Colonic mucosa (tissue), 4 donors: ENCODE measurements around the gene CDH12. TPM values are rescaled to one million over a fixed set of nuclear protein-coding genes. Genes with fewer than 3 reads are reported as not detected.
"Not testable (repeated sequence)": the region's sequence is repeated elsewhere in the genome, so short reads cannot be mapped to it uniquely, and the experiment has no call there.

ENCODE experiments used
- DNase-seq: peaks from one replicate; pipeline ENCODE4 v3.0.0-alpha.2; 2020
- H3K27ac ChIP-seq: fragments of 200-600 bp; one replicate; pipeline ENCODE4 v1.8.0; 2021
- H3K27me3 ChIP-seq: fragments of 200-600 bp; one replicate; pipeline ENCODE4 v1.8.0; 2021
- H3K36me3 ChIP-seq: fragments of 200-600 bp; one replicate; pipeline ENCODE4 v1.8.0; 2021
- H3K4me1 ChIP-seq: fragments of 200-600 bp; one replicate; pipeline ENCODE4 v1.8.0; 2021; ENCODE audit warnings: mild to moderate bottlenecking
- H3K4me3 ChIP-seq: fragments of 200-600 bp; one replicate; pipeline ENCODE4 v1.8.0; 2021
- H3K9ac ChIP-seq, 2 donors: one replicate each; pipeline ENCODE4 v1.7.0; 2013; ENCODE audit warnings: control low read depth in 2 of 2, low read depth in 2 of 2, low read length in 2 of 2
- H3K9me3 ChIP-seq: fragments of 200-600 bp; one replicate; pipeline ENCODE4 v1.8.0; 2021
- intact Hi-C: fragments of 100-400 bp; cut with DNase I; formaldehyde crosslinking; loops from one replicate; pipeline ENCODE4 v1.14.1; 2022
- total RNA-seq, 2 donors: library from RNA; stranded (reverse); fragmentation: NEBNext Ultra II Directional in 1 of 2; extraction: Animal tissue kit (Norgen Biotek cat#: 25700) in 1 of 2; gene quantifications; one replicate each; pipeline ENCODE4 v1.2.1, GENCODE V29; 2021
- TF ChIP-seq, protein P1 (sequence below): fragments of 200-600 bp; IDR thresholded peaks from one replicate; pipeline ENCODE4 v1.8.0; 2022; ENCODE audit warnings: antibody characterized with exemption, mild to moderate bottlenecking
- donor health status: healthy.
- donor health status: DM: no; HTN: no; CAD: no.
- donor health status: DM: no; HTN: no; CAD: no.

CDH12 gene
- total RNA-seq, 2 donors from 2014 or later: not detected

DNA sequence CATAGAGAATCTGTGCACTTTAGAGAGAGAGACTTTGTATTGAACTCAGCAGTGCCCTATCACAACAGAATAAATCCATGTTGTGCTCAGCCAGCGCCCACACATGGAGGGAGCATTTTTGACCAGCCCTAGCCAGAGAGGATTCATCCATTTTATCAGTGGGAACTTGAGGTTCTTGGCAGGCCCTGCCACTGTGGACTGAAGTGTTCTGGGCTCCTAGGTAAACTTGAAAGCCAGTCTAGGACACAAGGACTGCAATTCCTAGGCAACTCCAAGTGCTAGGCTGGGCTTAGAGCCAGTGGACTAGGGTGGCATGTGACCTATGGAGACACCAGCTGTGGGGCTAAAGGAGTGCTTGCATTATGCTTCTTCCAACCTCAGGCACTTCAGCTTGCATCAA lies 523.5 kb downstream of the CDH12 start:
- Histone ChIP-seq H3K9me3 (no peaks in the 10 kb centered on the region), H3K9ac (no peak overlapping the region), H3K27ac (no peak overlapping the region), H3K36me3 (no peaks in the 10 kb centered on the region), H3K4me3 (no peak overlapping the region), H3K4me1 (no peaks in the 10 kb centered on the region), H3K27me3 (no peaks in the 10 kb centered on the region)
- intact Hi-C loops: no loop called here
- TF ChIP-seq, protein P1, sequence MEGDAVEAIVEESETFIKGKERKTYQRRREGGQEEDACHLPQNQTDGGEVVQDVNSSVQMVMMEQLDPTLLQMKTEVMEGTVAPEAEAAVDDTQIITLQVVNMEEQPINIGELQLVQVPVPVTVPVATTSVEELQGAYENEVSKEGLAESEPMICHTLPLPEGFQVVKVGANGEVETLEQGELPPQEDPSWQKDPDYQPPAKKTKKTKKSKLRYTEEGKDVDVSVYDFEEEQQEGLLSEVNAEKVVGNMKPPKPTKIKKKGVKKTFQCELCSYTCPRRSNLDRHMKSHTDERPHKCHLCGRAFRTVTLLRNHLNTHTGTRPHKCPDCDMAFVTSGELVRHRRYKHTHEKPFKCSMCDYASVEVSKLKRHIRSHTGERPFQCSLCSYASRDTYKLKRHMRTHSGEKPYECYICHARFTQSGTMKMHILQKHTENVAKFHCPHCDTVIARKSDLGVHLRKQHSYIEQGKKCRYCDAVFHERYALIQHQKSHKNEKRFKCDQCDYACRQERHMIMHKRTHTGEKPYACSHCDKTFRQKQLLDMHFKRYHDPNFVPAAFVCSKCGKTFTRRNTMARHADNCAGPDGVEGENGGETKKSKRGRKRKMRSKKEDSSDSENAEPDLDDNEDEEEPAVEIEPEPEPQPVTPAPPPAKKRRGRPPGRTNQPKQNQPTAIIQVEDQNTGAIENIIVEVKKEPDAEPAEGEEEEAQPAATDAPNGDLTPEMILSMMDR: no peak
- no peak for DNase-seq

DNA sequence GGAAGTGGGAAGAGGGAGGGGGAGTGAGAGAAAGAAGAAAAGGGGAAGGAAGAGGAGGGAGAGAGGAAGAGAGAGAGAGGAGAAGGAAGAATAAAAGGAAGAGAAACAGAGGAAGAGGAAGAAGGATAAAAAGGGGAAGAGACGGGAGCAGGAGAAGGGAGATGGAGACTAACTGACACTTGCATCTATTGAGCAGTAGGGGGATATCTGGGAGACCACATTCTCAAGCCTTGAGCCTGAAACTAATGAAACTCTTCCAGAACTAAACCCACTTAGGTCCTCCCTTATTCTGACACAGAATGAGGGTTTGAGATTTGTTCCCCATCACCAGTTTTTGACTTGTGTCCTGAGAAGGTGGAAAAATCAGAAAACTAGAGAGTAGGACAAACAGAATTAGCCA lies 533.3 kb downstream of the CDH12 start:
- intact Hi-C loops: no loop called here
- no peak for DNase-seq
- Histone ChIP-seq H3K9ac (no peak overlapping the region), H3K4me3 (no peak overlapping the region), H3K4me1 (no peaks in the 10 kb centered on the region), H3K27ac (no peak overlapping the region), H3K27me3 (no peaks in the 10 kb centered on the region), H3K9me3 (no peaks in the 10 kb centered on the region), H3K36me3 (no peaks in the 10 kb centered on the region)
- TF ChIP-seq, protein P1: no peak

DNA sequence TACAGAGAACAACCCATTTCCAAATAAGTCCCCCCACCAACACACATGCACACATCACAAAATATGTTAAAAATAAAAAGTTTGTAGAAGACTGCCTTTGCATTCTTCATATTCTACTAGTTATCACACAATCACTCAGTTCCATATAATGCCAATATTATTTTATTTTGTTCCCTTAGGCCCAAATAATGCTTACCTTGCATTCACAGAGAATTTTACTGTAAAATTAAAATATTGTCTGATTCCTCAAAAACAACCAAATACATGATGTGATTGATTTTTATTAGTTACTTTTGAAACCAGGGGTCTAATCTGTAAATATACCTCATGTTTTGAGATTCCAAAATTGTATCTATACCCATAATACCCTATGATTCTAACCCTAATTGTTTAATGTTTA lies 536.9 kb downstream of the CDH12 start:
- TF ChIP-seq, protein P1: no peak
- Histone ChIP-seq H3K27ac (no peak overlapping the region), H3K9ac (no peak overlapping the region), H3K4me3 (no peak overlapping the region), H3K36me3 (no peaks in the 10 kb centered on the region), H3K27me3 (no peaks in the 10 kb centered on the region), H3K4me1 (no peaks in the 10 kb centered on the region), H3K9me3 (no peaks in the 10 kb centered on the region)
- intact Hi-C loops: no loop called here
- DNase-seq: no peak

DNA sequence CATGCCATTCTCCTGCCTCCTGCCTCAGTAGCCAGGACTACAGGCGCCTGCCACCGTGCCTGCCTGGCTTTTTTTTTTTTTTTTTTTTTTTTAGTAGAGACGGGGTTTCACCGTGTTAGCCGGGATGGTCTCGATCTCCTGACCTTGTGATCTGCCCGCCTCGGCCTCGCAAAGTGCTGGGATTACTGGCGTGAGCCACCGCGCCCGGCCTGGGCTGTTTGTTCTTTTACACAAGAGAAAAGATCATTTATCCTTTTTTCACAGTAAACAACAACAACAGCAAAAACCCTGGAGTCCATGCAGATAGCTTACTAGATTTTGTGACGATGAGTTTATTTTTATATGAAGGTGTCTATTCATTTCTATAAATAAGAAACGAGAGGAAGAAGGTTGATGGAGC lies 538.1 kb downstream of the CDH12 start:
- H3K9ac ChIP-seq, H3K27ac ChIP-seq, DNase-seq, H3K4me1 ChIP-seq, intact Hi-C loops, H3K4me3 ChIP-seq, H3K9me3 ChIP-seq, H3K27me3 ChIP-seq, H3K36me3 ChIP-seq: not testable (repeated sequence)

DNA sequence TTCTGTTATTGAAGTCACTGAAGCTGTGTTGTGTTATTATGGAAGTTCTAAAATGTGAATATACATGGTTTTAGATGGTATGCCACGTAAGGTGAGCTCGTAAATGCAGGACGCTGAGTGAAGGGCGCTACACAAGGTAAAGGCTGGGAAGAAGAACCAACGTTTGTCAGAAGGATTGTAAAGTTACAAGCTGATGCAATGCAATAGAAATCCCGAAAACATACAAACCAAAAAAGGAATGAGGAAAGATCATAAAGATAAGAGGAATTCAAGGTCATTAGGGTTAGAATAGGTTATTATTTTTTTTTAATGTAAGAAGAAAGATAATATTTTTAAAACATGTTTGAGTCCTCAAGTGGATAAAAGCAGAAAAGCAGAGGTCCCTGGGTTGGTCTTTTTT lies 538.6 kb downstream of the CDH12 start:
- H3K4me3 ChIP-seq: no peak overlapping the region
- H3K9ac ChIP-seq: no peak overlapping the region
- H3K27ac ChIP-seq: no peak overlapping the region
- no peaks in the 10 kb centered on the region for H3K36me3 ChIP-seq
- H3K27me3 ChIP-seq: no peaks in the 10 kb centered on the region
- no peaks in the 10 kb centered on the region for H3K4me1 ChIP-seq
- no peak for DNase-seq
- intact Hi-C loops: no loop called here
- no peaks in the 10 kb centered on the region for H3K9me3 ChIP-seq
- TF ChIP-seq, protein P1: no peak

DNA sequence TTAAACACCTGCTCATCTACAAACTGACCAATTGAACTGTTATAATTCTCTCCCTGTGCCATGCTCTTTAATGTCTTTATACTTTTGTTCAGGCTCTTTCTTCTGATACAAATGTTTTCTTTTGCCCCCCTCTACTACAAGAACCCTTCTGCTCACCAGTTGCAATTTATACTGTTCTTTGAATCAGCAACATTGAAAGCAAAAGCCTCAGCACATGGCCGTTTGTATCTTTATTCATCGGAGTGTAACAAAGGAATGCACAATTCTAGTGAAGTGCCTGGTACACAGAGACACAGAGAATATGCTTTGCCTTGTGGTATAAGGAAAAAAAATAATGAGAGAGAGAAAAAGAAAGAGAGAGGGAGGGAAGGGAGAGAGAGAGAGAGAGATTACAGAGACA lies 547.1 kb downstream of the CDH12 start:
- Histone ChIP-seq H3K9me3 (no peaks in the 10 kb centered on the region), H3K4me3 (no peak overlapping the region), H3K36me3 (no peaks in the 10 kb centered on the region), H3K27ac (no peak overlapping the region), H3K27me3 (no peaks in the 10 kb centered on the region), H3K4me1 (no peaks in the 10 kb centered on the region), H3K9ac (no peak overlapping the region)
- DNase-seq: no peak
- TF ChIP-seq, protein P1: no peak
- intact Hi-C loops: no loop called here
